ENCODE measurements around the gene ORAI3. TPM values are rescaled to one million over a fixed set of nuclear protein-coding genes. Genes with fewer than 3 reads are reported as not detected.

ORAI3 gene
- 42.4 and 52.5 TPM in 2 replicates for total RNA-seq
- 54.0 and 56.9 TPM in 2 replicates for polyA plus RNA-seq

- WGBS (ENCODE audit: low lambda C conversion rate, missing lambda C conversion rate): 0% methylated on average over 25 of the region's 70 CpGs
- H3K27ac ChIP-seq: peak within 1 kb of the TSS; percentile 98
- peaks cover 35% of the 10 kb centered on the region for H3K79me2 ChIP-seq
- peak within 1 kb of the TSS; percentile 96 for H3K4me2 ChIP-seq
- peak; percentile 86 for DNase-seq (ENCODE audit: low spot score)
- peaks cover 19% of the 10 kb centered on the region for H3K4me1 ChIP-seq (ENCODE audit: insufficient read depth)
- H3K27me3 ChIP-seq: no peaks in the 10 kb centered on the region
- no peaks in the 10 kb centered on the region for H4K20me1 ChIP-seq (ENCODE audit: insufficient read depth, poor library complexity, severe bottlenecking)
- H3K36me3 ChIP-seq (replicated peaks; ENCODE audit: insufficient read depth, low read depth): no peaks in the 10 kb centered on the region
- peak within 1 kb of the TSS; percentile 84 for H2AFZ ChIP-seq
- H3K9me3 ChIP-seq (ENCODE audit: low read depth): no peaks in the 10 kb centered on the region
- H3K4me3 ChIP-seq: peak within 1 kb of the TSS; percentile 99
- no peaks in the 10 kb centered on the region for H3K9me2 ChIP-seq (replicated peaks; ENCODE audit: insufficient read depth)
- TF ChIP-seq EZH2 (IDR thresholded peaks at IDR 0.05; ENCODE audit: borderline replicate concordance) (no peak), EZH2phosphoT487 (IDR thresholded peaks at IDR 0.05; ENCODE audit: low read depth, severe bottlenecking, unreplicated experiment) (no peak), CTCF (IDR thresholded peaks at IDR 0.05; ENCODE audit: poor library complexity) (no peak)
These were observed at the start of gene ORAI3 for GRCh38 chr16:30948667-30949649. Gene ORAI3 (plus strand): TSS chr16:30949068. CDS start chr16:30949290, 222 bp downstream.

DNA sequence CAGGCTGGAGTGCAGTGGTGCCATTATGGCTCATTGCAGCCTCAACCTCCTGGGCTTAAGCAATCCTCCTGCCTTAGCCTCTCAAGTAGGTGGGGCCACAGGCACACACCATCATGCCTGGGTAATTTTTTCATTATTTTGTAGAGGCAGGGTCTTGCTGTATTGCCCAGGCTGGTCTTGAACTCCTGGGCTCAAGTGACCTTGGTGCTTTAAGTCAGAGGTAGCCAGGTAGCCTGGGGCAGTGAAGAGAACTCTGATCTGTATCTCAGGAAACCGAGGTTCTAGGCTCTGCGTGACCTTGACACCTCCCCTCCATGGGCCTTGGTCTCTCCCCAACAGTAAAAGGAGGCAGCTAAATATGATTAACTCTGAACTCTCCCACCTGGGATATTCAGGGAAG, 49.1 kb upstream of the ORAI3 start:
- WGBS (ENCODE audit: low lambda C conversion rate, missing lambda C conversion rate): 84% methylated on average over 2 of the region's 2 CpGs

DNA sequence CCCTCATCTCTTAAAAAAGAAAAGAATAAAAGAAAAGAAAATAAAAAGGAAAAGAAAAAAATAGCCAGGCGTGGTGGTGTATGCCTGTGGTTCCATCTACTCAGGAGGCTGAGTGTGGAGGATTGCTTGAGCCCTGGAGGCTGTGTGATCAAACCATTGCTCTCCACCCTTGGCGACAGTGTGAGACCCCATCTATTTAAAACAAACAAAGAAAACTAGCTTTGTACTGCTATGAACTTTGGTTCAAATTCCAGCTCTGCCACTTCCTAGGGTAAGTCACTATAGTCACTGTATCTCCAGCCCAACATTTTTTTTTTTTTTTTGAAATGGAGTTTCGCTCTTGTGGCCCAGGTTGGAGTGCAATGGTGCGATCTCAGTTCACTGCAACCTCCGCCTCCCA, 48.3 kb upstream of the ORAI3 start:
- H3K9me2 ChIP-seq (replicated peaks; ENCODE audit: insufficient read depth): no peaks in the 10 kb centered on the region
- H3K36me3 ChIP-seq (replicated peaks; ENCODE audit: insufficient read depth, low read depth): no peaks in the 10 kb centered on the region
- H4K20me1 ChIP-seq (ENCODE audit: insufficient read depth, poor library complexity, severe bottlenecking): no peaks in the 10 kb centered on the region
- no peak overlapping the region for H3K27ac ChIP-seq
- TF ChIP-seq EZH2 (IDR thresholded peaks at IDR 0.05; ENCODE audit: borderline replicate concordance) (no peak), EZH2phosphoT487 (IDR thresholded peaks at IDR 0.05; ENCODE audit: low read depth, severe bottlenecking, unreplicated experiment) (no peak), CTCF (IDR thresholded peaks at IDR 0.05; ENCODE audit: poor library complexity) (no peak)
- H3K4me1 ChIP-seq (ENCODE audit: insufficient read depth): peaks cover 22% of the 10 kb centered on the region
- WGBS (ENCODE audit: low lambda C conversion rate, missing lambda C conversion rate): 95% methylated on average over 5 of the region's 5 CpGs
- no peaks in the 10 kb centered on the region for H3K27me3 ChIP-seq
- no peaks in the 10 kb centered on the region for H3K79me2 ChIP-seq
- no peak overlapping the region for H2AFZ ChIP-seq
- H3K4me3 ChIP-seq: no peak overlapping the region
- H3K9me3 ChIP-seq (ENCODE audit: low read depth): no peaks in the 10 kb centered on the region
- no peak for DNase-seq (ENCODE audit: low spot score)
- no peak overlapping the region for H3K4me2 ChIP-seq

More for the DNA sequence above, 49.1 kb upstream of the ORAI3 start:
- no peaks in the 10 kb centered on the region for H3K9me3 ChIP-seq (ENCODE audit: low read depth)
- DNase-seq (ENCODE audit: low spot score): no peak
- no peak overlapping the region for H3K4me3 ChIP-seq
- no peaks in the 10 kb centered on the region for H3K36me3 ChIP-seq (replicated peaks; ENCODE audit: insufficient read depth, low read depth)
- peaks cover 30% of the 10 kb centered on the region for H3K4me1 ChIP-seq (ENCODE audit: insufficient read depth)
- no peak overlapping the region for H2AFZ ChIP-seq
- H3K27ac ChIP-seq: no peak overlapping the region
- no peaks in the 10 kb centered on the region for H4K20me1 ChIP-seq (ENCODE audit: insufficient read depth, poor library complexity, severe bottlenecking)
- no peaks in the 10 kb centered on the region for H3K79me2 ChIP-seq
- no peaks in the 10 kb centered on the region for H3K27me3 ChIP-seq
- H3K4me2 ChIP-seq: no peak overlapping the region
- H3K9me2 ChIP-seq (replicated peaks; ENCODE audit: insufficient read depth): no peaks in the 10 kb centered on the region
- TF ChIP-seq EZH2 (IDR thresholded peaks at IDR 0.05; ENCODE audit: borderline replicate concordance) (no peak), EZH2phosphoT487 (IDR thresholded peaks at IDR 0.05; ENCODE audit: low read depth, severe bottlenecking, unreplicated experiment) (no peak), CTCF (IDR thresholded peaks at IDR 0.05; ENCODE audit: poor library complexity) (no peak)
